HPDE6-E6E7 (cell line): Measurements from ENCODE around the gene MRPL24.

ENCODE experiments used
- DNase-seq: peaks from one replicate; pipeline ENCODE4 v3.0.0; 2011; ENCODE audit warnings: missing footprints; ENCODE audit errors: extremely low spot score

Gene MRPL24

DNA sequence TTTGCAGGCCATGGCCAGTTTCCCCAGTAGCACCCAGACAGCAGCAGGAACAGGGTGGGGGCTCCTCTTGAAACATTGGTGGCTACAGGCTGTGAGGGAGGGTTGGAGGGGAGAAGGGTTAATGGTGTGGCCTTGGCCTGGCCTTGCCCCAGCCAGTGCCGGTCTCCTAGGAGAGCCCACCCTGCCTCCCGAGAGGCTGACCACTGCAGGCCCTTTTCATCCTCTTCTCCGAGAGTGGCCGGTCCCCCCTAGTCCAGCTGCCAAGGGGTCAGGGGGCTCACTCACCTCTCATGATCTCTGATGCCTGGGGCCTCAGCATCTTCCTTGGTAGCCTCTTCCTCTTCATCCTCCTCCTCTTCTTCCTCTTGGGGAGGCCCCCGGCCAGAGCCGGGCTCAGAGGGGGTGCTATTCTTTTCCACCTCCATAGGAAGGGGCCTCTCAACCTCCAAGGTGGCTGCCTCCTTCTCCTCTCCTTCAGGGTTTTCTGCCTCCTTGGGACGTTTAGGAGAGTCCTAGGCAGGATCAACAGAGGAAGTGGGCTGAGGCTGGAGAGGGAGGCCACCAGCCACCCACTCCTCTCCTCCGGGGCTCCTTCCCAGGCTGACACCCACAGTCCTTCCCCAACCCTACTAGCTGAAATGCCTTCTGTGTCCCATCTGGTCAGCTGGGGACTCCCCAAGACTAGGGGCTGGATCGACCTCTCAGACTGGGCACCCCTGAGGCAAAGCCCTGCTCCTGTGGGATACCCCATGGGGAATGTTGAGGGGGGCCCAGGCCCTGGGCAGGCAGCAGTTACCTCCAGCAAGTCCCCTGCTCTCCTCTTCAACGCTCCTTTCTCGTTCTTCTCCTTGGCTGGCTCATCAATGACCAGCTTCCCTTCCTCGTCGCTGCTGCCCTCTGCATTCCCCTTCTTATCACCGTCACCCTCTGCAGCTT, 2.7 kb upstream of the MRPL24 start:
- DNase-seq = no peak

DNA sequence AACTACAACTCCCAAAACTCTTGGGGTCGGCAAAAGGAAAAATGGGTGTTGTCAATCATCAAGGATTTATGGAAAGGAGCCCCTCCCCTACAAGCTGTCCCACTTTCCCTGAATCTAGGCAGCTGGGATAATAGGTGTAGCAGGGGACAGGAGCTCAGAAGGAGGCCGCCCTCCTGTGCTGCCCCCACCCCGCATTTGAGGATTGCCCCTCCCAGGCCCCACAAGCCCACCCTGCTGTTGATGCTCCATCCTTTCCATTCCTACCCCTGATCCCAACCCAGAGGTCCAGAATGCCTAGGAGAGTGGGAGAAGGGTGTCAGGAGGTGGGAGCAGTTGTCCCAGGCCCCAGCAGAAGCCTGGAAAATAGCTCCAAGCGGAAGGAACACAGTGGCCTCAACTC, 1.9 kb upstream of the MRPL24 start:
- DNase-seq = no peak

DNA sequence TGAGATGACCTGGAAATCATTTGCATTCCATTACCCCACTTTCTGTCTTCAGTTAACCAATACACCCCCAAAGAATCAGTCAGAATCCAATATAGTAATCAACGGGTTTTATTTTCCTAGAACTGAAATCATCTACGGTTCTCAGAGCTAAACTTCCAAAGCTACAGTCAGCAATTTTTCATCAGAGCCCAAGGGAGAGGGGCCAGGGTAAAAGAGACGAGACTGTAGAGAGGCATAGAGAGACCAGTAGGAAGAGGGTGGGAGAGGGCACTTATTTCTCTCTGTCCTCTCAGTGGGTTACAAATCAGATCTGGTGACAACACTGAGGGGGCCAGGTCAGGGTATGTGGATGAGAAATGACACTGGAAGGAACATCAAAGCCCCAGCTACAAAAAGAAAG, 1.1 kb upstream of the MRPL24 start:
- DNase-seq = no peak

DNA sequence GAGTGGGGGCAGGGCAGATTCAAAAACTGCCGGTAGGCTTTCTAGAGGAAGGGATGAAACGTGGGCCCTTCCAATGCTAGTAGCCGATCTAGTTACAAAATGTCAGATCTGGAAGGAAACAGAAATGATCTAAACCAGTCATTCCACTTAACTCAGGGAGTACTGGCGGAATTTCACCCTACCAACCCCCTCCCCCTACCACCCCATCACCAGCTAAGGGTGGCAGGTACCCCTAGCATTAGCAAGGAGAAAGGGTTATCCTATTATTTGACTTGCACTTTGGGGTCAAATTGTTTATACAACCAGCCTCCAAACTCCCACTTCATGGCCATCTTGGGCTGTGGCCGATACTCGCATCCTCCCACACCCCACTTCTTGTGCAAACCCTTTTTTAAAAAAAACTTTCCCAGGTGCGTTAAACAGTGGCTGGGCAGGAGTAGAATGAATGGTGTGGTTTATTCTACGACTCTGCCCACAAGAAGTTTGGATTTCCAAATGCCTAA, 644 bp upstream of the MRPL24 start:
- DNase-seq = no peak

DNA sequence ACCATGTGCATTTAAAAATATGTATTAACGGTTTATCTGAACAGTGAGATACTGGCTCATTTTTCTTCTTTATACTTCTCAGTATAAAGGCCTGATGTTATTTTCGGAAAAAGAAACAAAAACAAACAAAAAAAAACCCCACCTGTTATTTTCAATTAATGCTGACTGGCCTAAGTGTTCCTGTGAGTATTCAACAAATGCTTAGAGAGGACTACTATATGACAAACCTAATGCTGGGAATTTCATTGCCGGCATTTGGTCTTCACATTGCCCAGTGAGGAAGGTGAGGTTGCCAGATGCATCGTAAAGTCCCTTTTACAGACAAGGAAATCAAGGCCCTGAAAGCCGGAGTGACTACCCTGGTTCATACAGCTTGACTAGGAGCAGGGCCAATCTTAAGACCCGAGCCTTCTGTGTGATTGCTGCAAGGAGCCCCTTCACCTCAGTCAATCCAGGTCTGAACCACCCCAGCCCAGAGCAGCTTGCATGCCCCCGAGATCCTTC, 599 bp downstream of the MRPL24 start:
- no peak for DNase-seq

DNA sequence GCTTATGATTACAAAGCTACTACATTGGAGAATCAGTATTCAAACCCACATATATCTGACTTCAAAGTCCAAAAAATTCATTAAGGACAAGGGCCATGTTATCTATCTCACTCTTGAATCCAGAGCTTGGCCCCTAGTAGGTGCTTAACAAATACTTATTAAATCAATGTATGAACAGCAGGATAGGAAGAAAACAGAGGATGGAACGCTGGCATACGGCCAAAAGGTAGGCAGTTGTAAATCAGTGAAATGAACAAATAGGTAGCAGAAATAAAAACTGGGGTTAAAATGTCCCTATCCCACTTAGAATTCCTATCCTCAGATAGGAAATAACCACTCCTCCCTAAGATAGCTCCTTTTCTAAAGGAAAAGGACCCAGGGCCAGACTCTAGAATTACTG, 2.0 kb downstream of the MRPL24 start:
- DNase-seq = no peak

DNA sequence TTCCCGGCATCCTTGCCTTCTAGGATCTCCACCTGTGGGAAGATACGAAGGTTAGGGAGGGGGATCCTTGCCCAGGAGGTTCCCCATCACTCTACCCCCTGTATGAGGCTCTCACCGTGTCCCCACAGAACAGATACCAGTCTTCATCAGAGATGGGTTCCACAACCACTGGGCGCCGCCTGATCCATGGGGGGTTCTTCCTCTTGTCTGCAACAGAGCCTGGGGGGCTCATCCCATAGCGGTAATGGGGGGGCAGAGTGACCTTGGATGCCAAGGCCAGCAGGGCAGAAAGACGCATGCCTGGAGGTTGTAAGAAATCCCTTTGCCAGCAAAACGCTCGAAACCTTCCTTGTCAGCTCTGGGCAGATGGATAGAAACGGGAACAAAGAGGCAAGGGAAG, 2.5 kb downstream of the MRPL24 start:
- no peak for DNase-seq

DNA sequence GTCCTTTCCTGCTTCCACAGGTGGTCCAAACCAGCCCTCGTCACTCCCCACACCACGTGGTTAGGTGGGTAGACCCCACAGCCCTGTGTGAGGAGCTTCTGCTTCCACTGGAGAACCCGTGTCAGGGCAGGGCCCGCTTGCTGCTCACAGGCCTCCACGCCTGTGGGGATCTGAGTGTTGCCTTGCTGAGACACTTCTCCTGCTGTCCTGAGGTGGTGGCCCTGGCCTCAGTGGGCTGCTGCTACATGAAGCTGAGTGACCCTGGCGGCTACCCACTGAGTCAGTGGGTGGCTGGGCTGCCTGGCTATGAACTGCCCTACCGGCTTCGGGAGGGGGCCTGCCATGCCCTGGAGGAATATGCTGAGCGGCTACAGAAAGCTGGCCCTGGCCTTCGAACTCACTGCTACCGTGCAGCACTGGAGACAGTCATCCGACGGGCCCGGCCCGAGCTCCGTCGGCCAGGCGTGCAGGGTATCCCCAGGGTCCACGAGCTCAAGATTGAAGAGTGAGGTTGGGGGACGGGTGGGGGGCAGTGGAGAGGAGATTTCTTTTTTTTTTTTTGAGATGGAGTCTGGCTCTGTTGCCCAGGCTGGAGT, 6.8 kb downstream of the MRPL24 start:
- no peak for DNase-seq

DNA sequence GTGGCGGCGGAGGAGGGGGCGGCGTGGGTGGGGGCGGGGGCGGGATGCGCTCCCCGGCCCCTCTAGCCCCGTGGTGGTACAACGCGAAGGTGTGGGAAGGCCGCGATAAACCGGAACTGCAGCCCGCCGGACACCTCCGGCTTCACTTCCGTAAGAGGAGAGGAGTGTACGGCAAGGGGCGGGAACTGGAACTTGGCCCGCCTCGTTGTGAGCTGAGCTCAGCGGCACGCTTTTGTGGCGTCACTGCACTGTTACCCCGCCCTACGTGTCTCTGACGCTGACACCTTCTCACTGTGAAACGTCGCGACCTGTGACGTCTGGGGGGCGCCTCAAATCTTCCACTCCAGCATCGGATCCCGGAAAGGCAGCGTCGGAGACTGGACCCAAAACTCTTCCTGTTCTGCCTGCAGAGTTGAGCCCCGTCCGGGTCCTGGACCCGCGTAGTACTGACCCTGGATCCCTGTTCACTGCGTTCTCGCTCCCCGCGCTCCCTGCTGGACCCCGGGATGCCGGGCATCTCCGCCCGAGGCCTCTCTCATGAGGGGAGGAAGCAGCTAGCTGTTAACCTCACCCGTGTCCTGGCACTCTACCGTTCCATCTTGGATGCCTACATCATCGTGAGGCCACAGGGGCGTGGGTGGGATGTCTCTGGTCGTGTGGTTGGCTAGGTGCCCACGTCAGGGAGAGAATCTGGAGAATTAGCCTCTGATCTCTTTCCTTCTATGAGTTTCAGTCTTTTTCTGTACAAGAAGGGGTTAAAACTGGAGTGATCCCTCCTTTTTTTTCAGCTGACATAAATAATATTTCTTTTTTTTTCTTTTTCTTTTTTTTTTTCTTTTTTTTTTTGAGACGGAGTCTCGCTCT, 12.1 kb downstream of the MRPL24 start, which contains the start of gene ISG20L2:
Gene ISG20L2, minus strand, starts transcription at position 168 of the 864 bp plus-strand sequence. CDS start 1,114 bp downstream, outside the sequence.
- DNase-seq = peak; percentile 93

DNA sequence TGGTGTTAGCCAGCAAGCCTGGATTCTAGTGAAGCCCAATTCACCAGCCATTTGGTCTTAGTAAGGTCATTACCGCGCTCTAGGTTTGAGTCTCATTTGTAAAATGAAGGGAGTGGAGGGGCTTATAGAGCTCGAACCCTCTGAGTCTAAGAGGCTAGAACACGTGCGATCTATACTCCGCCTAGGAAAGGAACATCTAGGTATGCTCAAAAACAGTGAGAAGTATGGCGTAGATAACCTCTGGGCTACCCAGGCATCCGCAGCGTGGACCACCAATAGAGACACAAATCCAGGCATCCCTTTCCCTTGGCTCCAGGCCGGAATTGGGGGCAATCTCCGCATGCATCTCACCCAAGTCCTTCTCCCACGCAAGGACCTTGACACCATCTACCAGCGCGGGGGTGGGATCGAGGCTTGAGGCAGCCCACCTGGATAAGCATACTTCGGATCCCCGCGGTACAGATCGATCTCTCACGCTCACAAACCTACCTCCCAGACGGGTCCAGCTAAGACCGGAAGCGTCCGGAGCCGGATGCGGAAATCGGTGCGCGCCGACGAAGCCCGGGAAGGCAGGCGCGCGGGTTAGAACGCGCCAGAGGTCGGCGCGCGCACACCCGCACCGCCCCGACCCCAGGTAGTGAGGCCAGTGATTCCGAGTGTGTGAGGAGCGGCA, 12.8 kb downstream of the MRPL24 start, which contains the start of gene METTL25B:
Gene METTL25B, plus strand, starts transcription at position 544 of the 673 bp plus-strand sequence. CDS start 636 bp downstream, outside the sequence.
- peak; percentile 72 for DNase-seq

DNA sequence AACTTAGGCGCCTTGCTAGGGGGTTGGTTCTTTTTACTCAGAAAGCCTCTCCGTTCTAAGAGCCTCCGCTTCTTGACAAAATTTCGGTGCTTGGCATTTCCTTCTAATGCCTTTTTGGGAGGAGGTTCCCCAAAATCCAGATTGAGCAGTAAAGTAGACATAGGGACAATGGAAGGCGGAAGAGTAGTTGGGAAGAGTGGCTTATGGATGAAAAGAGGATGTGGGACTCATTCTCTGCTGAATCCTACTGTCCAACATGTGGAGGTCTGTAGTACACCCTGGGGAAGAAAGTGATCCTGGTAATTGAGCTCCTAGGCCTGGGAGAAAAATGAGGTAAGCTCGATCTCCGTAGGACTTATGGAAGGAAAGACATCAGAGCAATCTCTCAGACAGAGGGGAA, 13.4 kb downstream of the MRPL24 start:
- DNase-seq = no peak

DNA sequence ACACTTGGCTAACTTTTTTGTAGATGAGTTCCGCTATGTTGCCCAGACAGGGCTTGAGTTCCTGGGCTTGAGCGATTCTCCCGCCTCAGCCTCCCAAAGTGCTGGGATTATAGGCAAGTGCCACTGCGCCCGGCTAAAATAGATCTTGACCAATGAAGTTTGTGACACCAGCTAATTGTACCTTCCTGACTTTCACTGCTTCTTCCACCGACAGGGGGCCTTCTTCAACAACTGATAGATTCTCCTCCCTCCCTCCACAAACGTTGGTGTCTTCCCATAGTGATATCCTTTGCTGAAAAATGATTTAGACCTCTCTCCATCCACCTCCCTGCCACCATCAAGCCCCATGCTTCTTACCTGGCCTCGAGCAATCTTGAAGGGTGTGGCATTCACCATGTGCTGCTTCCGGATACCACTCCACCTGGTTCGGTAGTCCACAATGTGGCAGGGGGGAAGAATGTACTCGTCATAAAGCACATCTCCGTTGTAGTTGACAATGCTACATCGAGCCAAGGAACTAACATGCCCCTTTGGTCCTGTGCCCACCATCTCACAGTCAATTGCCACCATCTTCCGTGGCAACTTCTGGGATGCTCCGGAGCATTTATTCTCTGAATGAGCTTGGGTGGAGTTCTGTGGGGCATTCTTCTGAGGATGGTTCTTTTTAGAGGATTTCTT, 14.2 kb downstream of the MRPL24 start:
- DNase-seq = no peak

DNA sequence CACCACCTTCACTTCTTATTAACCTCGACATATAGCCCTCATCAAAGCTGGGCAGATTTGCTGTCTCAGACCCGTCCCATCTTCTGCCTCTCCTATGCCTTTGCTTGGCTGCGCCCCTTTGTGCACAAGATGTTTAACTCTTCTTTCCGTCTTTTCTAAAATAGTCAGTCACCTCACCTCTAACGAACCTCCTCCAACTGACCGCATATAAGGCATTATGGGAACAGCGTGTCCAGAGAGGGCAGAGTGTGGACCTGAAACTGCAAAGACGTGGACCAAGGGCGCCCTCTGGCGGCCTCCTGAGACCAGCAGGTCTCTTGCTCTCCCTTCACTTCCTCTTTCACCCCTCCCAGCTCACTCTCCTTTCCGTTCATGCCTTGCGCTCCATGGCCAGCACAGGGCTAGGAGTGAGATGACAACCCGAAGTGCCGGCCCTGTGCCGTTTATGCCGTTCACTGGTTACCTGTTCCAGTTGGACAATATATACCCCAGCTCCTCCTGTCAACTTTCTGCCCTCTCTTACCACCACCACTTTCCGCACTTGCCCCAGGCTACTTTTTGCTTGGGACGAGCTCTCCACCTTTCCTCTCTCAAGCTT, 15.1 kb downstream of the MRPL24 start:
- DNase-seq = peak; percentile 78

DNA sequence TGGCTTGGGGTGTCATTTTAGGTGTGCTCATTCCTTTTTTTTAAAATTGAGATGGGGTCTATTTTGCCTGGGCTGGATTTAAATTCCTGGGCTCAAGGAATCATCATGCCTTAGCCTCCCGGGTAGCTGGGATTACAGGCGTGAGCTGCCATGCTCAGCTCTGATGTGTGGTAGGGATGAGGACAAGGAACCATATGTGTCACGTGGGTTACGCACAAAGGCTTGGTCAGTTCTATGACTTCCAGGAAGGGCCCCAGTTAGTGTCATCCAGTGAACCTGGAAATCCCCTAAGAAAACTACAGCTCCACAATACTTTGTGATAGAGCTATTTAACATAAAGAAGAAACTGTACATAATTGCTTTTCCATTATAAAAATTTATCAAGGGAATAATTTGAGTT, 19.4 kb downstream of the MRPL24 start:
- no peak for DNase-seq

DNA sequence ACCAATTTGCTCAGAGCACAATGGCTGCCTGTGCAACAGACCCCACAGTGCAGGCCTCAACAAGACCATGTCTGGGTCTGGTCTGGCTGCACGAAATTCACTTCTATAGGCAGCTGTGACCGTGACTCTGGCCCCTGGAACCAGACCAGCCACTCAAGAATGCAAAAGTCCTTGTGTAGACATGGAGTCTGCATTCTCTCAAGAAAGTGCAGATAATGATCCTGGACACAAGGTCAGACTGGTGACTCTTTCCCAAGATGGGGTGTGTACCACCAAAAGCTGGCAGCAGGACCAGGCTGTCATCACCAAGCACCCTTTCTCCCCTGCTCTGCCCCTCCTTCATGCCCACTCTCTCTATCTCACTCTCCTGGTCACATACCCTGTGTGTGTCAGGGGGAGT, 19.8 kb downstream of the MRPL24 start:
- no peak for DNase-seq

DNA sequence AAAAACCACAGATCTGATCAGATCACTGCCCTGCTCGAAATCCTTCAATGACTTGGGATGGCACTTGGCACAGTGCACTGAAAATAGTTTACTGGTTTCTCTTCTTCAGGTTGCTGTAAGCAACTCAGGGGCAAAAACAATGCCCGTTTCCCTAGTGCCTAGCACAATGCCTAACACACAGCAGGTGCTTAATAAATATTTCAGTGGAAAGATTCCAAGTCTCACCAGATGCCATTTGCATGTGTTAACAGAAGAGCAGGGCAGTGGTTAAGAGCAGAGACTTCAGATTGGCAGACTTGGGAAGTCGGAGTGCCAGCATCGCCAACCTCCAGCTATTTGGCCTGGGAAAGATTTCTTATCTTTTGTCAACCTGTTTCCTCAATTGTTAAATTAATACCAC, 23.5 kb downstream of the MRPL24 start:
- no peak for DNase-seq

DNA sequence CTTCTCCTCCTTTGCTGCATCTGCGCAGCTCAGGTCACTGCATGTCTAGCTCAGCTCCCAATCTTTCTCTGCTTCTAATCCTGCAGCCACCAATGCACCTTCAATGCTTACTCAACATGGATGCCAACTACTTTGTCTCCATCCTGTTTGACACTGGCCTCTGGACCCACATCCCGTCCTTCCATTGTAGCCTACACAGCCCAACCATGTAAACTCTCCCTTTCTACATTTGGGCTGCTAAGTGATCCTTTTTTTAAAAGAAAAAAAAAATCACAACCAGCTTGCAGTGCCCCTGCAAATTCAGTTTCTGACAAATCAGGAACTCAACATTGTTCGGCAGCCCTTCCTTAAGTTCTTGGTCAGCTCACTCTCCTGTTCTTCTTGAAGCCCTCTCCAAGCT, 26.1 kb downstream of the MRPL24 start:
- no peak for DNase-seq

DNA sequence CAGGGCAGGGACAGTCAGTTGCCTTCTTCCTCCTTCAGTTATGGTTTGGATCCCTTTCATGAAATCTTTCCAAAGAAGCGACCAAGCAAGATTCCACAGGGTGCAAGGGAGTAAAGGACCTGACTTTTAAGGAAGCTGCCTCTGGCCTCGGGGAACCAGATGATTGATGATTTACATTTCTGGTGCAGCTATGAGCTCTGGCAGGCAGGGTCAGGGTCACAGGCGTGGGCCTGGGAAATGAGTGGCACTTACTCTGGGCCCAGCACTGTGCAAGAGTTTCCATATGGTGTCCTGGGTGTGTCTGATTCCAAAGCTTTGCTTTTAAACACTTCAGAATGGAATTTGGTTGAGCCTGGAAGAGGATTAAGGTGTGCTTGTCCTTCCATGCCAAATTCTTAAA, 28.3 kb downstream of the MRPL24 start:
- DNase-seq = no peak

DNA sequence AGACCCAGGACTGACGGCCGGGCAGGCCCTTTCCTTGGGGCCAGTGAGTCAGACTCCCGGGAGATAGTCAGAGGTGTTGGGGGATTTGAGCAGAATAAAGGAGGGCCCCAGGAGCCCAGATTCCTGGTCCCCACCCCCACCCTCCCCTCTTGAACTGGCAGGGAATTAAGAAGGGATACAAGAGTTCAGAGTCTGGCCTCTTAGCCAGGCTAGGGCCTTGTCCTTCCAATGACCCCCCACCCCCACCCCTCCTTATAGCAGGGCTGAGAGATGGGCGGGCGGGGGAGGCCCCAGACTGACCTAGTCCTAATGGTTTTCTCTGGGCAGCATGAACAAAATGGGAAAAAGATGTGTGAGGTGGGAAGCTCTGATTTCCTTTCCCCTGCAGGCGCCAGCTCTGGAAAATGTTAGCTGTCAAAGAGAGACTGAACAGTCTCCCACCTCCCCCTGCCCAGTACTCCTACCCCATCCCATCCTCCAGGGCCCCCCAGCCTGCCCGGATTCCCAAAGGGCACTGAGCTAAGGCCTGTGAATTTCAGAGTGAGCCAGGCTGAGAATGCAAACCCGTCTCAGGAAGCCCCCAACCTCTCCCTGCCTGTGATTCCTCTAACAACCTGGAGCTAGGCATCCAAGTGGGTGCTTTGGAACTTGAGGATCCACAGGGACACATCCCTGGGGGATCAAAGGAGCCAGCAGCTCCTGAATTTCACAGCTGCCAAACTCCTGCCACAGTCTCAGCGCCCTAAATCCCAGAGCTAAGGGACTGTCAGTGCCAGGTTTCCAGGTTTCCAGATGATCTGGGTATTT, 29.7 kb downstream of the MRPL24 start:
- DNase-seq = no peak
